SIG-M5 (cell line): ENCODE results near the gene INO80.
A peak's percentile ranks its signal among the peaks of the same experiment; 100 is the strongest.
"Not testable (repeated sequence)": the region's sequence is repeated elsewhere in the genome, so short reads cannot be mapped to it uniquely, and the experiment has no call there.

Source experiments
- DNase-seq: peaks from one replicate; lab custom pipeline; 2025; lab: John Stamatoyannopoulos, UW

INO80 gene

GRCh38 chr15:41116116-41116961 is at the start of gene INO80:
INO80 (minus strand) TSS chr15:41116280; CDS start chr15:41096310, 19,970 bp downstream.
- peak; percentile 89 for DNase-seq

GRCh38 chr15:41161736-41162135 is 45.7 kb upstream of the INO80 start:
- DNase-seq, result no peak

- no peak for DNase-seq
Measured at GRCh38 chr15:41161336-41161735, 45.3 kb upstream of the INO80 start.

DNA sequence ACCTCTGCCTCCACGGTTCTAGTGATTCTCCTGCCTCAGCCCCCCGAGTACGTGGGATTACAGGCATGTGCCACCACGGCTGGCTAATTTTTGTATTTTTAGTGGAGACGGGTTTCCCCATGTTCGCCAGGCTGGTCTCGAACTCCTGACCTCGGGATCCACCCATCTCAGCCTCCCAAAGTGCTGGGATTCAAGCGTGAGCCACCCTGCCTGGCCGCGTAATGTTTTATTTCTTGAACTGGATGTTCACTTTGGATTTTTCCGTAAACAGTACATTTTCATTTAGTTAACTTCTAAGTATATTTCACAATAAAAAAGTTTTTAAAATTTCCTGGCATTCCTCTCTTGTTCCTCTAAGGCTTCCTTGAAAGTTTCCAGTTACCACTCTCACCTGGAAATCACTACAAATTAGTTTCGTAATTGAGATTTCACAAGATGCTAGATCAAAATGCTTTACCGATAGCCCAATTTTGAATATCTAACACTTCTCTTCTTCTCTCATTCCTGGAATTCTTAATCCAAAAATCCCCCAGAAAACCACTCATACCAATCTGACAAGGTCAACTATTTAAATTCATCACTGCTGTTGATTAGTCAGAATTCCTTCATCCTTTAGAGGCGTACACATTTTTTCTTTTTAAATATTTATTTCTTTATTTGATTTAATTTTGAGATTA is 44.7 kb upstream of the INO80 start:
- DNase-seq, result no peak

- no peak for DNase-seq
Measured at GRCh38 chr15:41154412-41154811, 38.3 kb upstream of the INO80 start.

DNA sequence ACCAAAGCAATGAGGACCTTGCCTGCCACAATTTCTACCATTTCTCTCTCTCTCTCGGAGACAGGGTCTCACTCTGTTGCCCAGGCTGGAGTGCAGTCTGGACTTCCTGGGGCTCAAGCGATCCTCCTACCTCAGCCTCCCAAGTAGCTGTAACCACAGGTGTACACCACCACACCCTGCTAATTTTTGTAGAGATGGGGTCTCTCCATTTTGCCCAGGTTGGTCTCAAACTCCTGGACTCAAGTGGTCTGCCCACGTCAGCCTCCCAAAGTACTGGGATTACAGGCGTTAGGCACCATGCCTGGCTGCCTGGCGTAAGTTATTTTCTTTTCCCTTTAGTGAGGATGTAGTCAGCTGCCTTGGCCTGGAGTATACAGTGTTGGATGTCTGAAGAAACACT is 37.7 kb upstream of the INO80 start:
- no peak for DNase-seq

DNA sequence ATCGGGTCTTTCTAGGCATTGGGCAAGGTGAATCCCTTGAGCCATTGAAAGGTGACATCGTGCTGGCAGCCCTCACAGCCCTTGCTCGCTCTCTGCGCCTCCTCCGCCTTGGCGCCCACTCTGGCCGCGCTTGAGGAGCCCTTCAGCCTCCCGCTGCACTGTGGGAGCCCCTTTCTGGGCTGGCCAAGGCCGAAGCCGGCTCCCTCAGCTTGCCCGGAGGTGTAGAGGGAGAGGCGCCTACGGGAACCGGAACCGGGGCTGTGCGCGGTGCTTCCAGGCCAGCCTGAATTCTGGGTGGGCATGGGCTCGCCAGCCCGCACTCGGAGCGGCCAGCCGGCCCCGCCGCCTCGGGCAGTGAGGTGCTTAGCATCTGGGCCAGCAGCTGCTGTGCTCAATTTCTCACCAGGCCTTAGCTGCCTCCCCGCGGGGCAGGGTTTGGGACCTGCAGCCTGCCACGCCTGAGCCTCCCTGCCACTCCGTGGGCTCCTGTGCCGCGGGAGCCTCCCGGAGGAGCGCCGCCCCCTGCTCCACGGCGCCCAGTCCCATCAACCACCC is 35.4 kb upstream of the INO80 start:
- DNase-seq, result no peak

- DNase-seq, result no peak
Measured at GRCh38 chr15:41150279-41150678, 34.2 kb upstream of the INO80 start.

GRCh38 chr15:41148065-41148464 is 32.0 kb upstream of the INO80 start:
- DNase-seq, result no peak

DNA sequence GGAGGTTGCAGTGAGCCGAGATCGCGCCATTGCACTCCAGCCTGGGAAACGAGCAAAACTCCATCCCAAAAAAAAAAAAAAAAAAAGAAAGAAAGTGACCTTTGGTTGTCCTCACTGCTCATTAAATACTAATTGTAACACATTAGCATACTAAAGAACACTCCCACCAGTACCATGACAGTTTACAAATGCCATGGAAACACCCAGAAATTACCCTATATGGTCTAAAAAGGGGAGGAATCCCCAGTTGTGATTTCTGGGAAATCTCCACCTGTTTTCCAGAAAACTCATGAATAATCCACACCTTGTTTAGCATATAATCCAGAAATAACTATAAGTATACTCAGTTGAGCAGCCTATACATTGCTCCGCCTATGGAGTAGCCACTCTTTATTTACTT is 23.5 kb upstream of the INO80 start:
- no peak for DNase-seq

DNA sequence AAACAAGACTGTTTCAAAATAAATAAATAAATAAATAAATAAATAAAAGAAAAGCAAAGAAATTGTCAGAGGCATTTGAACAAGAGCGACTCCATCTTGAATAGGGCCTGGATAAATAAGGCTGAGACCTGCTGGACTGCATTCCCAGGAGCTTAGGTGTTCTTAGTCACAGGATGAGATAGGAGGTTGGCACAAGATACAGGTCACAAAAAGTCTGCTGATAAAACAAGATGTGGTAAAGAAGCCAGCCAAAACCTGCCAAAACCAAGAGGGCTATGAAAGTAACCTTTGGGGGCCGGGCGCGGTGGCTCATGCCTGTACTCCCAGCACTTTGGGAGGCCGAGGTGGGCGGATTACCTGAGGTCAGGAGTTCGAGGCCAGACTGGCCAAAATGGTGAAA is 23.0 kb upstream of the INO80 start:
- not testable (repeated sequence) for DNase-seq

DNA sequence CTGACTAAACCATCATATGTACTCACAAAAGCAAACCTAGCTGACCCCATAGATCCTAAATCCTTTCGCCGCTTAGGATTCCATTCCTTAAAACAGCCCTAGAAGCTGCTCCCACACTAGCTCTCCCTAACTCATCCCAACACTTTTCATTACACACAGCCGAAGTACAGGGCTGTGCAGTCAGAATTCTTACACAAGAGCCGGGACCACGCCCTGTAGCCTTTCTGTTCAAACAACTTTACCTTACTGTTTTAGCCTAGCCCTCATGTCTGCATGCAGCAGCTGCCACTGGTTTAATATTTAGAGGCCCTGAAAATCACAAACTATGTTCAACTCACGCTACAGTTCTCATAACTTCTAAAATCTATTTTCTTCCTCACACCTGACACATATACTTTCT is 19.5 kb upstream of the INO80 start:
- not testable (repeated sequence) for DNase-seq

DNA sequence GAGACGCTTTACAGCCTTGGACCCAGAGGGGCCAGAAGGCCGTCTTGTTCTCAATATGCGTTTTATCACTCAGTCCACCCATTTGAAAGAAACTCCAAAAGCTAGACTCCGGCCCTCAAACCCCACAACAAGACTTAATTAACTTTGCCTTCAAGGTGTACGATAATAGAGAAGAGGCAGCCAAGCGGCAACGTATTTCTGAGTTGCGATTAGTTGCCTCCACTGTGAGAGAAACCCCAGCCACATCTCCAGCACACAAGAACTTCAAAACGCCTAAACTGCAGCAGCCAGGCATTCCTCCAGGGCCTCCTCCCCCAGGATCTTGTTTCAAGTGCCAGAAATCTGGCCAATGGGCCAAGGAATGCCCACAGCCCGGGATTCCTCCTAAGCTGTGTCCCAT is 17.4 kb upstream of the INO80 start:
- no peak for DNase-seq

- not testable (repeated sequence) for DNase-seq
Measured at GRCh38 chr15:41132094-41132493, 16.0 kb upstream of the INO80 start.

DNA sequence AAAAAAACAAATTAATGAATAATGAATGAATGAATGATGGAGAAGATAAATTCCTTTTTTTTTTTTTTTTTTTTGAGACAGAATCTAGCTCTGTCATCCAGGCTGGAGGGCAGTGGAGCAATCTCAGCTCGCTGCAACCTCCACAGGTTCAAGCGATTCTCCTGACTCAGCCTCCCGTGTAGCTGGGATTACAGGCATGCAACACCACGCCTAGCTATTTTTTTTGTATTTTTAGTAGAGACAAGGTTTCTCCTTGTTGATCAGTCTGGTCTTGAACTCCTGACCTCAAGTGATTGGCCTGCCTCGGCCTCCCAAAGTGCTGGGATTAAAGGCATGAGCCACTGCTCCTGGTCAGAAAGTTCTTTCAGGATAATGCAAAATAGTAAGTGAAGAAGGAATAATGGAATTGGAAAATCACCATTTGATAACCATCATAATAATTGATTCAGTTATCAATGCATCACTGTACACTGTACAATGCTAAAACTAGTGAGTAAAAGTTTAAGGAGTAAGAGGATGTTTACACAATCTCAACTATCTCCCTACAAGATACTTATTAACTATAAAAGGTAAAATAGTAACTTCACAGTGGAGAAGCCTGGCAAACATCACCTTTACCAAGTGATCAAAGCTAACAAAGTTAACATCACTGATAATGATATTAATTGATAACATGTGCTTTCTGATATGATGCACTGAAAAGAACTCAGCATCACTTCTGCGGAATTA is 12.3 kb upstream of the INO80 start:
- no peak for DNase-seq

- DNase-seq, result no peak
Measured at GRCh38 chr15:41125931-41126642, 10.0 kb upstream of the INO80 start.

DNA sequence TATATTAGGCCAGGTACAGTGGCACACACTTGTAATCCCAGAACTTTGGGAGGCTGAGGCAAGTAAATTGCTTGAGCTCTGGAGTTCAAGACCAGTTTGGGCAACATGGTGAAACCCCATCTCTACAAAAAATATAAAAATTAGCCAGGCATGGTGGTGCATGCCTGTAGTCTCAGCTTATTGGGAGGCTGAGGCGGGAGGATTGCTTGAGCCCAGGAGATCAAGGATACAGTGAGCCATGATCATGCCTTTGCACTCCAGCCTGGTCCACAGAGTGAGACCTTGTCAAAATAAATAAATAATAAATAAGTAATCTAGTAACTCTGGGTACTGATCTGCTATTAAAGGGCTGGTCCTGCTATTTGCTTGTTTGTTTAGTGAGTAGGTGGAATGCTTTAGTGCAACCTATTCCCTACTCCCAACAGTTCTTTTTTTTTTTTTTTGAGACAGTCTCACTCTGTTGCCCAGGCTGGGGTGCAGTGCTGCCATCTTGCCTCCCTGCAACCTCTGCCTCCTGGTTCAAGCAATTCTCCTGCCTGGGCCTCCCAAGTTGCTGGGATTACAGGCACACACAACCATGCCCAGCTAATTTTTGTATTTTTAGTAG is 9.1 kb upstream of the INO80 start:
- no peak for DNase-seq

DNA sequence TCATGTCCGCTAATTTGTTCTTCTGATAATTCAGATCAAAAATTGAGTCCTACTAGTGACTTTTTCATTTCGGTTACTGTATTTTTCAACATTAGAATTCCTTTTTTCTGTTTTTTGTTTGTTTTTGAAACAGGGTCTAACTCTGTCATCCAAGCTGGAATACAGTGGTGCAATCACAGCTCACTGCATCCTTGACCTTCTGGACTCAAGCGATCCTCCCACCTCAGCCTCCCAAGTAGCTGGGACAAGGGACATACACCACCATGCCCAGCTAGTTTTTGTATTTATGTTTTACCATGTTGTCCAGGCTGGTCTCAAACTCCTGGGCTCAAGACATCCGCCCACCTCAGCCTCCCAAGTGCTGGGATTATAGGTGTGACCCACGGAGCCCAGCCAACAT is 8.0 kb upstream of the INO80 start:
- no peak for DNase-seq

GRCh38 chr15:41122849-41123248 is 6.8 kb upstream of the INO80 start:
- no peak for DNase-seq

GRCh38 chr15:41121951-41122350 is 5.9 kb upstream of the INO80 start:
- no peak for DNase-seq

GRCh38 chr15:41116962-41117252 is 827 bp upstream of the INO80 start:
- no peak for DNase-seq

DNA sequence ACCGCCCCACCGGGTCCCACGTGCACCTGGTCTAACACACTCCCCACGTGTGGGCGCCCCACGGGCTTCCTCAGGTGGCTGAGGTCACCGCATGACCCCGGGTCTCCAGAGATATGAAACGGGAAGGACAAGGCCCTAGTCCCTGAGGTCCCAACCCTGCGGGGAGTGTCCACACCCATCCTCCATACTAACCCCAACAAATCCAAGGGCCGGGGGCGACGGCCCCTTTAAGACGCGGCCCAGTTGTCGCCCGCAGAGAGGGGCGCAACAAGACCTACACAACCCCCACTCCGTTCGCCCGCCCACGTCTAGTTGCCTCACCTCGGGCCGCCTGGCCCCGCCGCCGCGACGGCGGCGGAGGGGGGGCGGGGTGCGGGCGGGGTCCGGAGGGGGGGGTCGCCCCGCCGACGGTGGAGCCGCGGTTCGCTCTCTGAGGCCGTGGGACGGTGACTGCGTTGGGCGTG is 396 bp downstream of the INO80 start:
- DNase-seq, result no peak
